Mesendoderm (in vitro differentiated cells): ENCODE data around the gene NSD1.

Source experiments
- DNase-seq: peaks from one replicate; pipeline ENCODE4 v3.0.0; 2013
- H2AK5ac ChIP-seq: 2 replicates; pipeline ENCODE4 v1.6.1; 2013; ENCODE audit warnings: low read length, inconsistent platforms
- H2BK120ac ChIP-seq: 2 replicates; pipeline ENCODE4 v1.6.1; 2013; ENCODE audit warnings: low read depth, mild to moderate bottlenecking, low read length, moderate library complexity, mixed read lengths
- H2BK15ac ChIP-seq: replicated peaks from 2 replicates; pipeline ENCODE4 v1.6.1; 2013; ENCODE audit warnings: low read depth, mild to moderate bottlenecking, moderate library complexity
- H2BK5ac ChIP-seq: 2 replicates; pipeline ENCODE4 v1.6.1; 2013; ENCODE audit warnings: low read length, inconsistent platforms
- H3K18ac ChIP-seq: 2 replicates; pipeline ENCODE4 v1.6.1; 2013; ENCODE audit warnings: mild to moderate bottlenecking, low read length, mixed read lengths
- H3K23ac ChIP-seq: one replicate; pipeline ENCODE4 v1.6.1; 2013; ENCODE audit warnings: low read length
- H3K27ac ChIP-seq: 2 replicates; pipeline ENCODE4 v1.5.1; 2013; ENCODE audit warnings: low read depth, mild to moderate bottlenecking, inconsistent platforms, low read length, moderate library complexity
- H3K27me3 ChIP-seq: 2 replicates; pipeline ENCODE4 v1.6.1; 2013; ENCODE audit warnings: low read length, control low read depth, mild to moderate bottlenecking, inconsistent platforms; ENCODE audit not compliant: insufficient read depth, poor library complexity
- H3K36me3 ChIP-seq: 2 replicates; pipeline ENCODE4 v1.6.1; 2013; ENCODE audit warnings: low read length, inconsistent platforms; ENCODE audit not compliant: control insufficient read depth, insufficient read depth
- H3K4ac ChIP-seq: one replicate; pipeline ENCODE4 v1.6.1; 2013; ENCODE audit warnings: low read depth, mild to moderate bottlenecking, low read length, moderate library complexity
- H3K4me1 ChIP-seq: 2 replicates; pipeline ENCODE4 v1.6.1; 2013; ENCODE audit warnings: low read depth, low read length, inconsistent platforms; ENCODE audit not compliant: control insufficient read depth
- H3K4me2 ChIP-seq: 2 replicates; pipeline ENCODE4 v1.6.1; 2013; ENCODE audit warnings: low read length
- H3K4me3 ChIP-seq: 2 replicates; pipeline ENCODE4 v1.5.1; 2013; ENCODE audit warnings: mild to moderate bottlenecking, low read length
- H3K56ac ChIP-seq: one replicate; pipeline ENCODE4 v1.6.1; 2013; ENCODE audit warnings: low read length
- H3K79me1 ChIP-seq: 2 replicates; pipeline ENCODE4 v1.6.1; 2013; ENCODE audit warnings: low read length, inconsistent platforms
- H3K79me2 ChIP-seq: 2 replicates; pipeline ENCODE4 v1.6.1; 2013; ENCODE audit warnings: mild to moderate bottlenecking, low read length; ENCODE audit not compliant: control insufficient read depth, insufficient read depth
- H3K9ac ChIP-seq: 2 replicates; pipeline ENCODE4 v1.6.1; 2013; ENCODE audit warnings: low read length, inconsistent platforms
- H4K5ac ChIP-seq: one replicate; pipeline ENCODE4 v1.6.1; 2013; ENCODE audit warnings: low read length
- H4K8ac ChIP-seq: one replicate; pipeline ENCODE4 v1.6.1; 2013; ENCODE audit warnings: low read depth, mild to moderate bottlenecking, control low read depth, low read length, moderate library complexity
- WGBS: extraction: QIAGEN DNeasy Blood & Tissue Kit; methylation state at CpG from one replicate; pipeline ENCODE4 v1.1.7; 2013; ENCODE audit warnings: low lambda C conversion rate, missing lambda C conversion rate; ENCODE audit not compliant: insufficient coverage; ENCODE audit errors: extremely low coverage; 5-methylcytosine and 5-hydroxymethylcytosine counted together

The NSD1 gene

GRCh38 chr5:177346820-177347219 lies 213.2 kb downstream of the NSD1 start:
- no peak overlapping the region for H3K56ac ChIP-seq
- no peak overlapping the region for H2BK120ac ChIP-seq
- no peaks in the 10 kb centered on the region for H3K36me3 ChIP-seq
- no peak overlapping the region for H2AK5ac ChIP-seq
- no peak overlapping the region for H2BK5ac ChIP-seq
- H3K4me3 ChIP-seq = no peak overlapping the region
- no peak overlapping the region for H4K5ac ChIP-seq
- peaks cover 27% of the 10 kb centered on the region for H3K79me1 ChIP-seq
- DNase-seq = no peak
- H2BK15ac ChIP-seq = no peak overlapping the region
- WGBS = no CpG with 5 or more reads among the region's 4 CpGs
- no peaks in the 10 kb centered on the region for H3K27me3 ChIP-seq
- no peak overlapping the region for H3K18ac ChIP-seq
- no peak overlapping the region for H3K4me2 ChIP-seq
- no peak overlapping the region for H3K27ac ChIP-seq
- no peak overlapping the region for H4K8ac ChIP-seq
- no peak overlapping the region for H3K23ac ChIP-seq
- peaks cover 4% of the 10 kb centered on the region for H3K4me1 ChIP-seq
- no peak overlapping the region for H3K4ac ChIP-seq
- peaks cover 40% of the 10 kb centered on the region for H3K79me2 ChIP-seq
- no peak overlapping the region for H3K9ac ChIP-seq

GRCh38 chr5:177347699-177348098 lies 214.1 kb downstream of the NSD1 start:
- H3K79me2 ChIP-seq = peaks cover 40% of the 10 kb centered on the region
- WGBS = no CpG with 5 or more reads among the region's 4 CpGs

DNA sequence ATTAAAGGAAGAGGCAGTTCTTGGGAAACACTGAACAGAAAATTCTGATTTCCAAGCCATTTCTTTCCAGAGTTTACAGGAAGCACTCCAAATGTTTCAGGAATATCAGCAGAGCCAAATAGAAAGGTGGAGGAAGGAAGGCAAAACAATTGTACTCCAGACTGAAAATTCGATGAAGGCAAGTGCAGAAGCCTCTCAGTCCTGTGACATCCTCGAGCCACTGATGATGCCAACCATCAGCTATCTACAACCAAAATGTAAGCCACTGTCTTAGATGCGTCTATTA lies 215.7 kb downstream of the NSD1 start:
- H3K23ac ChIP-seq = no peak overlapping the region
- no peak overlapping the region for H3K18ac ChIP-seq
- H3K56ac ChIP-seq = no peak overlapping the region
- no peak overlapping the region for H3K9ac ChIP-seq
- H3K4me3 ChIP-seq = no peak overlapping the region
- no peaks in the 10 kb centered on the region for H3K27me3 ChIP-seq
- no peak overlapping the region for H2BK120ac ChIP-seq
- no peak for DNase-seq
- H3K4me1 ChIP-seq = peaks cover 4% of the 10 kb centered on the region
- peaks cover 26% of the 10 kb centered on the region for H3K79me1 ChIP-seq
- no peak overlapping the region for H2BK15ac ChIP-seq
- no peak overlapping the region for H3K27ac ChIP-seq
- no peaks in the 10 kb centered on the region for H3K36me3 ChIP-seq
- H2AK5ac ChIP-seq = no peak overlapping the region
- no peak overlapping the region for H4K8ac ChIP-seq
- no peak overlapping the region for H4K5ac ChIP-seq
- no peak overlapping the region for H3K4ac ChIP-seq
- no peak overlapping the region for H3K4me2 ChIP-seq
- peaks cover 38% of the 10 kb centered on the region for H3K79me2 ChIP-seq
- H2BK5ac ChIP-seq = no peak overlapping the region
- WGBS = no CpG with 5 or more reads among the region's 3 CpGs

More at GRCh38 chr5:177347699-177348098, 214.1 kb downstream of the NSD1 start:
- no peak overlapping the region for H3K4me2 ChIP-seq
- no peak overlapping the region for H3K9ac ChIP-seq
- peaks cover 27% of the 10 kb centered on the region for H3K79me1 ChIP-seq
- H3K56ac ChIP-seq = no peak overlapping the region
- H4K5ac ChIP-seq = no peak overlapping the region
- peaks cover 4% of the 10 kb centered on the region for H3K4me1 ChIP-seq
- no peak for DNase-seq
- no peaks in the 10 kb centered on the region for H3K27me3 ChIP-seq
- H2BK120ac ChIP-seq = no peak overlapping the region
- no peaks in the 10 kb centered on the region for H3K36me3 ChIP-seq
- no peak overlapping the region for H3K23ac ChIP-seq
- no peak overlapping the region for H3K4me3 ChIP-seq
- no peak overlapping the region for H3K4ac ChIP-seq
- no peak overlapping the region for H4K8ac ChIP-seq
- H3K27ac ChIP-seq = no peak overlapping the region
- no peak overlapping the region for H2AK5ac ChIP-seq
- H2BK5ac ChIP-seq = no peak overlapping the region
- H2BK15ac ChIP-seq = no peak overlapping the region
- no peak overlapping the region for H3K18ac ChIP-seq

DNA sequence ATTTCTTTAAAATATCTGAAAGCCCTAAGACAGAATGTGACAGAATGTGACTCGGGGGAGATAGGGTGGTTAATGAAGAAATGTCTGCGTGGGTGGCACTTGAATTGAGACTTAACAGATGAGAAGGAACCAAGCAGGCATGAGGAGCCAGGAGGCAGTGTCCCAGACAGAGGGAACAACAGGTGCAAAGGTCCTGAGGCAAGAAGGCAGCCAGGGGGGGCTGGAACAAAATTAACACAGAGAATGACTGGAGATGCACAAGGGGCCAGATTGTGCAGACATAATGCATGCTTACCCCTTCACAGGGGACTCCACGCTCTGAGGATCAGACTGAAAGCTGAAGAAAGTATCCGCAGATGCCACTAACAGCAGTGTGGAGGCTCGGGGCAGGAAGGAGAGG lies 216.2 kb downstream of the NSD1 start:
- Histone ChIP-seq H3K27ac (no peak overlapping the region), H2BK120ac (no peak overlapping the region), H3K4ac (no peak overlapping the region), H3K9ac (no peak overlapping the region), H3K4me1 (peaks cover 4% of the 10 kb centered on the region), H2BK5ac (no peak overlapping the region), H3K36me3 (no peaks in the 10 kb centered on the region), H3K23ac (no peak overlapping the region), H3K27me3 (no peaks in the 10 kb centered on the region), H2AK5ac (no peak overlapping the region), H3K4me2 (no peak overlapping the region), H3K4me3 (no peak overlapping the region), H3K56ac (no peak overlapping the region), H3K79me2 (peaks cover 38% of the 10 kb centered on the region), H3K18ac (no peak overlapping the region), H4K5ac (no peak overlapping the region), H3K79me1 (peaks cover 26% of the 10 kb centered on the region), H2BK15ac (no peak overlapping the region), H4K8ac (no peak overlapping the region)
- DNase-seq = no peak
- WGBS = no CpG with 5 or more reads among the region's 5 CpGs
